BE2C (cell line): ENCODE data around the gene MAPK9.
"Not testable (repeated sequence)": the region's sequence is repeated elsewhere in the genome, so short reads cannot be mapped to it uniquely, and the experiment has no call there.

Experiments
- DNase-seq: peaks from one replicate; pipeline ENCODE4 v3.0.0-alpha.2; 2020
- H3K27me3 ChIP-seq: fragments of 250-450 bp; sonication (Bioruptor Pico); 2 replicates; pipeline ENCODE4 v1.5.1; 2020; ENCODE audit warnings: mild to moderate bottlenecking
- H3K36me3 ChIP-seq: fragments of 250-450 bp; sonication (Bioruptor Pico); 2 replicates; pipeline ENCODE4 v1.5.1; 2020; ENCODE audit warnings: mild to moderate bottlenecking
- H3K4me1 ChIP-seq: fragments of 250-450 bp; sonication (Bioruptor Pico); 2 replicates; pipeline ENCODE4 v1.5.1; 2020
- H3K4me3 ChIP-seq: 2 replicates; pipeline ENCODE4 v1.5.1; 2011; ENCODE audit warnings: low read depth, low read length
- H3K9me3 ChIP-seq: fragments of 250-450 bp; sonication (Bioruptor Pico); 2 replicates; pipeline ENCODE4 v1.5.1; 2020
- CTCF ChIP-seq: IDR thresholded peaks from 2 replicates; pipeline ENCODE4 v1.5.1; 2012; ENCODE audit warnings: mild to moderate bottlenecking, low read depth, low read length

The MAPK9 gene

DNA sequence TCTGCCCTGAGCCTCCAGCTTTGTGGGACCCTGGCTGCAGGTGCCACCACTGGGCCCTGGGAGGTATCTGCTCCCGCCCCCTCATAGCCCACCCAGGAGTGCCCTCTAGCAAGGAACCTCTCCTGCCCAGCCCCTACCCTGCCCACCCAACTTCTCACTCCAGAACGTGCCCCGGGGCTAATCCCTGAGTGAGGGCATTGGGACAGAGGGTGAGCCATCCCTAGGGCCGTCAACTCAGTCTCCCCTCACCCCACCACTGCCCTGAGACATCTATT, 80.2 kb downstream of the MAPK9 start:
- no peak for DNase-seq
- Histone ChIP-seq H3K4me1 (no peaks in the 10 kb centered on the region; the same call in 1 of the 2 replicates), H3K36me3 (no peaks in the 10 kb centered on the region), H3K4me3 (no peak overlapping the region), H3K9me3 (no peaks in the 10 kb centered on the region; the same call in 1 of the 2 replicates), H3K27me3 (peaks cover 9% of the 10 kb centered on the region)
- no peak for TF ChIP-seq CTCF

DNA sequence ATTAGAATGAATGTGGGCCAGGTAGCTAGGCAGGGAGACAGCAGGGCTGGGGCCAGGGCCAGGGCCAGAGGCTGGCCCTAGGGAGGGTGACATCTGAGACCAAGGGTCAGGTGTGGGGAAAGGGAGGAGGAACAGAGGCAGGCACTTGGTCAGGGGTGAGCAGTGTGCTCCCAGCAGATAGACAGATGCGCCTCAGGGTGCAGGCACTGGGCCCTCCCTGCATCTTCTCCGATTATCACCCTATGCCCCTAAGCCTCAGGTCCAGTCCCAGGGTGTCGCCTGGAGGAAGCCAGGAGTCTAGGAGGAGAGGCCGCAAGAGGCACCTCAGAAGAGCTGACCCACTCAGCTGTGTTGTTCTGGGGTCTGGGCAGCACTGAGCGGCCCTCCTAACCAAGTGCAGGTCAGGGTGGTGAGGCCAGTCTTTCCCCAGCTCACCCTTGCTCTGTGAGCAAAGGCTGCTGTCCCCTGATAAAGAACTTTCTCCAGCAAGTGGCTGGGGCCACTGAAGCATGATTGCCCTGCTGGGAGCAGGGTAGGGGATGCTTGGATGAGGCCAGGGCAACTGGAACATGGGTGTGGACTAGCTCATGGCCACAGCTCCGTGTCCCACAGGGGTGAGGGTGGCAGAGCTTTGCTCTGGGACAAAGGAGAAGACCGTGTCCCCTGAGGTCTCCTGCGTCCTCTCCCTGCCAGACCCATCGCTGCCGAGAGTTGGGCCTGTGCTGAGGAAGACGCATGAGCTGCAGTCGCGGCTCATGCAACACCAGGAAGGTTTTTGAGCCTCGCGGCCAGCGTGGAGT, 80.7 kb downstream of the MAPK9 start:
- TF ChIP-seq CTCF, result no peak

GRCh38 chr5:180210077-180210476, 81.8 kb downstream of the MAPK9 start:
- H3K27me3 ChIP-seq, H3K4me1 ChIP-seq, H3K36me3 ChIP-seq, H3K4me3 ChIP-seq, DNase-seq, H3K9me3 ChIP-seq: not testable (repeated sequence)

More for the DNA sequence above, 80.7 kb downstream of the MAPK9 start:
- Histone ChIP-seq H3K4me3 (no peak overlapping the region), H3K4me1 (no peaks in the 10 kb centered on the region; the same call in 1 of the 2 replicates), H3K9me3 (no peaks in the 10 kb centered on the region; the same call in 1 of the 2 replicates), H3K27me3 (peaks cover 9% of the 10 kb centered on the region), H3K36me3 (no peaks in the 10 kb centered on the region)
- DNase-seq, result no peak

GRCh38 chr5:180209137-180209581, 82.7 kb downstream of the MAPK9 start, which contains the start of gene RASGEF1C:
RASGEF1C (minus strand) TSS chr5:180209211; CDS start chr5:180138052, 71,159 bp downstream.
- TF ChIP-seq CTCF, result peak; percentile 7; the same call in 1 of the 2 replicates
- no peaks in the 10 kb centered on the region; the same call in 1 of the 2 replicates for H3K4me1 ChIP-seq
- peaks cover 9% of the 10 kb centered on the region for H3K27me3 ChIP-seq
- peak; percentile 82 for DNase-seq
- H3K9me3 ChIP-seq, result no peaks in the 10 kb centered on the region; the same call in 1 of the 2 replicates
- no peaks in the 10 kb centered on the region for H3K36me3 ChIP-seq
- H3K4me3 ChIP-seq, result peak within 1 kb of the TSS; percentile 45

DNA sequence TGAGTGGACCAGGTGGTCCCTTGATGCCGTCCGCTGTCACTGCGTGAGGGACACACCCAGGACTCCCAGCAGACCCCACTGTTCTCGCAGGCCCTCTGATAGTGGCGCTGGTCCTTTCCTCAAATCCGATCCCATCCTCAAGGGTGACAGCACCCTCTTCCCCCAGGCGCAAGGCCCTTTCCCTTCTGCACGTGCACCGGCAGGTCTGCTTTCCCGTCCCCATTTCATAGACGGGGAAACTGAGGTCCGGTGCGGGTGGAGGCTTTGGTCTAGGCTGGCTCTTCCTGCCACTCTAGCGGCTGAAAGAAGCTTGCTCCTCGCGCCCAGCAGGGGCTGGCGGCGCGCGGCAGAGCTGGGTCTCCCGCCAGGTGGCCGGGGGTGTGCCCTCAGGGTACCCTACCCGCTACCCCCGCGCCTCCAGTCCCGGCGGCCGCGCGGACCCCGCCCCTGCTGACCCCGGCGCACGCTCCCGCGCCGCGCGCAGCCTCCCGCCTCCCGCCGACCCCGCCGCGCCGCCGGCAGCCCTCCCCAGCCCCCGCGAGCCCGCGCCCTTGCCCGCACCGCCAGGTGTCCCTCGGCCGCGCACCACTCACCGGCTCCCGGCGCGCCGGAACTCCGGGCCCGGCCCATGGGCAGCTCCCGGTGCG, 83.3 kb downstream of the MAPK9 start:
- no peaks in the 10 kb centered on the region; the same call in 1 of the 2 replicates for H3K9me3 ChIP-seq
- no peak; the same call in 1 of the 2 replicates for TF ChIP-seq CTCF
- H3K36me3 ChIP-seq, result no peaks in the 10 kb centered on the region
- peaks cover 9% of the 10 kb centered on the region for H3K27me3 ChIP-seq
- peak; percentile 55 for DNase-seq
- H3K4me3 ChIP-seq, result peak overlapping the region; percentile 45
- H3K4me1 ChIP-seq, result no peaks in the 10 kb centered on the region; the same call in 1 of the 2 replicates

- TF ChIP-seq CTCF, result no peak
Observed at GRCh38 chr5:180208038-180208434, 83.8 kb downstream of the MAPK9 start.

More at GRCh38 chr5:180208038-180208434, 83.8 kb downstream of the MAPK9 start:
- Histone ChIP-seq H3K36me3 (no peaks in the 10 kb centered on the region), H3K9me3 (no peaks in the 10 kb centered on the region; the same call in 1 of the 2 replicates), H3K27me3 (peaks cover 9% of the 10 kb centered on the region), H3K4me3 (peak overlapping the region; percentile 45), H3K4me1 (no peaks in the 10 kb centered on the region; the same call in 1 of the 2 replicates)
- no peak for DNase-seq
